ENCODE results near the gene CNKSR3.

- TF ChIP-seq JUN (IDR thresholded peaks at IDR 0.05; ENCODE audit: low read depth, low read length) (no peak), CTCF (IDR thresholded peaks at IDR 0.05; ENCODE audit: control extremely low read depth in 1 of 3, insufficient read depth in 1 of 3, low read depth in 1 of 3, low read length in 3 of 3) (no peak)
- TF ChIP-seq, protein P1, sequence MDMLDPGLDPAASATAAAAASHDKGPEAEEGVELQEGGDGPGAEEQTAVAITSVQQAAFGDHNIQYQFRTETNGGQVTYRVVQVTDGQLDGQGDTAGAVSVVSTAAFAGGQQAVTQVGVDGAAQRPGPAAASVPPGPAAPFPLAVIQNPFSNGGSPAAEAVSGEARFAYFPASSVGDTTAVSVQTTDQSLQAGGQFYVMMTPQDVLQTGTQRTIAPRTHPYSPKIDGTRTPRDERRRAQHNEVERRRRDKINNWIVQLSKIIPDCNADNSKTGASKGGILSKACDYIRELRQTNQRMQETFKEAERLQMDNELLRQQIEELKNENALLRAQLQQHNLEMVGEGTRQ (IDR thresholded peaks at IDR 0.05; ENCODE audit: low read length) = no peak
Observed at GRCh38 chr6:154548130-154548830, 37.8 kb upstream of the CNKSR3 start.
